Liver (tissue), 9 donors: ENCODE data around the gene WNK4. TPM values are rescaled to one million over a fixed set of nuclear protein-coding genes. Genes with fewer than 3 reads are reported as not detected.

Experiments used
- DNase-seq: peaks from one replicate; pipeline ENCODE4 v3.0.0-alpha.2; 2017; ENCODE audit warnings: low spot score
- H3K27ac ChIP-seq, 2 donors: one replicate each; pipeline ENCODE4 v1.7.0; 2013; ENCODE audit warnings: inconsistent platforms in 2 of 2, low read length in 2 of 2, control low read depth in 1 of 2, low read depth in 1 of 2, mild to moderate bottlenecking in 1 of 2
- H3K27me3 ChIP-seq, 4 donors: one replicate each; pipeline versions ENCODE4 v1.6.1 to v1.7.0; 2013; ENCODE audit warnings: low read length in 3 of 4, inconsistent platforms in 1 of 4, mild to moderate bottlenecking in 1 of 4, moderate library complexity in 1 of 4; ENCODE audit not compliant: control insufficient read depth in 4 of 4, insufficient read depth in 4 of 4
- H3K36me3 ChIP-seq, 4 donors: one replicate each; pipeline versions ENCODE4 v1.6.1 to v1.7.0; 2013; ENCODE audit warnings: low read length in 3 of 4, mild to moderate bottlenecking in 3 of 4, low read depth in 1 of 4, moderate library complexity in 1 of 4; ENCODE audit not compliant: control insufficient read depth in 4 of 4, insufficient read depth in 3 of 4
- H3K4me1 ChIP-seq, 4 donors: one replicate each; pipeline versions ENCODE4 v1.6.1 to v1.7.0; 2013; ENCODE audit warnings: low read length in 3 of 4, mild to moderate bottlenecking in 3 of 4, moderate library complexity in 1 of 4; ENCODE audit not compliant: control insufficient read depth in 4 of 4, insufficient read depth in 4 of 4
- H3K4me3 ChIP-seq, 3 donors: one replicate each; pipeline versions ENCODE4 v1.6.1 to v1.7.0; 2013; ENCODE audit warnings: low read length in 3 of 3, control low read depth in 1 of 3, low read depth in 1 of 3, mild to moderate bottlenecking in 1 of 3
- H3K9ac ChIP-seq, 2 donors: one replicate each; pipeline ENCODE4 v1.7.0; 2013; ENCODE audit warnings: low read length in 2 of 2, mild to moderate bottlenecking in 2 of 2, moderate library complexity in 2 of 2, control low read depth in 1 of 2, low read depth in 1 of 2
- H3K9me3 ChIP-seq, 4 donors: one replicate each; pipeline versions ENCODE4 v1.6.1 to v1.7.0; 2013; ENCODE audit warnings: low read length in 3 of 4; ENCODE audit not compliant: control insufficient read depth in 4 of 4
- ATF3 ChIP-seq: IDR thresholded peaks from 2 replicates; pipeline ENCODE4 v1.6.1; 2016; ENCODE audit warnings: antibody characterized with exemption
- CTCF ChIP-seq: fragments of 150-350 bp; IDR thresholded peaks from 2 replicates; pipeline ENCODE4 v1.5.1; 2017; ENCODE audit warnings: improper control_type of control experiment, low read depth, low read length; ENCODE audit not compliant: missing input control
- EGR1 ChIP-seq, 2 donors: IDR thresholded peaks; 2 replicates each; pipeline ENCODE4 v1.6.1; 2016 to 2018; ENCODE audit warnings: antibody characterized with exemption in 2 of 2, low read depth in 2 of 2
- FOXA1 ChIP-seq: IDR thresholded peaks from 2 replicates; pipeline ENCODE4 v1.6.1; 2016; ENCODE audit warnings: antibody characterized with exemption
- FOXA2 ChIP-seq: IDR thresholded peaks from 2 replicates; pipeline ENCODE4 v1.6.1; 2016; ENCODE audit warnings: antibody characterized with exemption
- GABPA ChIP-seq, 2 donors: IDR thresholded peaks in 1 of 2; conservative IDR thresholded peaks in 1 of 2; 2 replicates each; pipeline ENCODE4 v1.6.1; 2016; ENCODE audit warnings: antibody characterized with exemption in 2 of 2, mild to moderate bottlenecking in 1 of 2, moderate library complexity in 1 of 2
- HNF4A ChIP-seq, 2 donors: conservative IDR thresholded peaks; 2 replicates each; pipeline ENCODE4 v1.6.1; 2016; ENCODE audit warnings: antibody characterized with exemption in 2 of 2, mild to moderate bottlenecking in 2 of 2
- JUND ChIP-seq, 2 donors: IDR thresholded peaks; 2 replicates each; pipeline ENCODE4 v1.6.1; 2016; ENCODE audit warnings: antibody characterized with exemption in 2 of 2
- MAX ChIP-seq: IDR thresholded peaks from 2 replicates; pipeline ENCODE4 v1.6.1; 2016; ENCODE audit warnings: antibody characterized with exemption
- RAD21 ChIP-seq, 2 donors: IDR thresholded peaks; 2 replicates each; pipeline ENCODE4 v1.6.1; 2016; ENCODE audit warnings: antibody characterized with exemption in 2 of 2, mild to moderate bottlenecking in 2 of 2
- REST ChIP-seq: IDR thresholded peaks from 2 replicates; pipeline ENCODE4 v1.6.1; 2016; ENCODE audit warnings: antibody characterized with exemption, mild to moderate bottlenecking
- RXRA ChIP-seq, 2 donors: IDR thresholded peaks; 2 replicates each; pipeline ENCODE4 v1.6.1; 2017 to 2018; ENCODE audit warnings: antibody characterized with exemption in 2 of 2, mild to moderate bottlenecking in 1 of 2
- TAF1 ChIP-seq: conservative IDR thresholded peaks from 2 replicates; pipeline ENCODE4 v1.6.1; 2016; ENCODE audit warnings: antibody characterized with exemption, mild to moderate bottlenecking
- YY1 ChIP-seq: IDR thresholded peaks from 2 replicates; pipeline ENCODE4 v1.6.1; 2016; ENCODE audit warnings: antibody characterized with exemption, mild to moderate bottlenecking
- ZBTB33 ChIP-seq: IDR thresholded peaks from 2 replicates; pipeline ENCODE4 v1.6.1; 2016; ENCODE audit warnings: antibody characterized with exemption
- WGBS: extraction: QIAGEN DNeasy Blood & Tissue Kit; methylation state at CpG from one replicate; pipeline ENCODE4 v1.1.7; 2013; 5-methylcytosine and 5-hydroxymethylcytosine counted together
- polyA plus RNA-seq, 2 donors: library from polyadenylated mRNA; stranded (reverse) in 1 of 2; unstranded in 1 of 2; fragments of 200-250 nt in 1 of 2; fragments of >200 nt in 1 of 2; fragmentation: Nextera tagmentation in 1 of 2; extraction: Ambion mirVana in 1 of 2; gene quantifications; one replicate each; pipeline versions ENCODE4 v1.2.1 to v1.2.3, GENCODE V29; 2013 to 2015
- total RNA-seq, 2 donors: library from RNA; depleted of rRNA; stranded (reverse); fragments of >200 nt; gene quantifications; one replicate each; pipeline ENCODE4 v1.2.3, GENCODE V29; 2014
- donor health status: healthy.
- donor health status: healthy.
- donor health status: healthy.
- donor health status: healthy.
- donor health status: healthy.

Gene WNK4
- total and polyA plus RNA-seq, 4 donors = 0.33 to 7.5 (median 0.50) TPM

- no peak for TF ChIP-seq ZBTB33
- TF ChIP-seq RAD21 (IDR thresholded peaks at IDR 0.05) = no peak
- TF ChIP-seq YY1 = no peak
These were observed 1.3 kb downstream of the WNK4 start (continued) for GRCh38 chr17:42781639-42782165.

GRCh38 chr17:42782166-42783061 lies 2.0 kb downstream of the WNK4 start:
- Histone ChIP-seq H3K4me3 (no peak overlapping the region), H3K27ac (no peak overlapping the region), H3K27me3 (peaks cover 0 to 6% (median 0%) of the 10 kb centered on the region in 4 donors), H3K9ac (no peak overlapping the region), H3K4me1 (peaks cover 4 to 16% (median 10%) of the 10 kb centered on the region in 4 donors), H3K9me3 (no peaks in the 10 kb centered on the region), H3K36me3 (peaks cover 2 to 23% (median 12%) of the 10 kb centered on the region in 4 donors)
- no peak for DNase-seq
- 37% methylated on average over 29 of the region's 29 CpGs for WGBS
- TF ChIP-seq TAF1 (no peak), MAX (no peak), REST (no peak), FOXA2 (no peak), FOXA1 (no peak), ATF3 (no peak), RXRA (IDR thresholded peaks at IDR 0.05) (no peak), EGR1 (IDR thresholded peaks at IDR 0.05; ENCODE audit: low read depth in 2 of 2) (no peak), GABPA (IDR thresholded peaks at IDR 0.05 in 1 of 2, conservative IDR thresholded peaks at IDR 0.05 in 1 of 2) (no peak), CTCF (no peak), JUND (IDR thresholded peaks at IDR 0.05) (no peak), HNF4A (conservative IDR thresholded peaks at IDR 0.05) (no peak), ZBTB33 (no peak), RAD21 (IDR thresholded peaks at IDR 0.05) (no peak), YY1 (no peak)
